Measurements from ENCODE around the gene OSR1. TPM values are rescaled to one million over a fixed set of nuclear protein-coding genes. Genes with fewer than 3 reads are reported as not detected.

The OSR1 gene
- total and polyA plus RNA-seq, 2 donors (not counting 1 experiment from before 2014, with no cell fraction given): 11.3 to 13.4 TPM

GRCh38 chr2:19351499-19351898, 6.9 kb downstream of the OSR1 start:
- peaks cover 41% of the 10 kb centered on the region for H3K79me2 ChIP-seq (ENCODE audit: control insufficient read depth, insufficient read depth, low read length)
- H3K27ac ChIP-seq (ENCODE audit: insufficient read depth, low read length): no peak overlapping the region
- peaks cover 20% of the 10 kb centered on the region for H3K36me3 ChIP-seq (ENCODE audit: control insufficient read depth, insufficient read depth, low read length)
- H2AFZ ChIP-seq (ENCODE audit: low read length): no peak overlapping the region
- no peak overlapping the region for H3K4me3 ChIP-seq (replicated peaks in 1 of 4; ENCODE audit: control extremely low read depth in 1 of 4, insufficient read depth in 1 of 4, low read depth in 3 of 4, low read length in 4 of 4)
- no peak overlapping the region for H3K4me2 ChIP-seq (ENCODE audit: extremely low read depth, insufficient read depth, low read length)
- DNase-seq (ENCODE audit: low read depth in 2 of 2): no peak
- H3K9ac ChIP-seq (ENCODE audit: insufficient read depth, low read length): no peak overlapping the region
- H4K20me1 ChIP-seq (ENCODE audit: control insufficient read depth, extremely low read depth, insufficient read depth, low read length): no peaks in the 10 kb centered on the region
- H3K27me3 ChIP-seq (ENCODE audit: control insufficient read depth, insufficient read depth, low read length): no peaks in the 10 kb centered on the region
- TF ChIP-seq CTCF (conservative IDR thresholded peaks at IDR 0.05 in 1 of 2, IDR thresholded peaks at IDR 0.05 in 1 of 2; ENCODE audit: low read depth in 1 of 2, low read length in 2 of 2) (no peak), EZH2 (IDR thresholded peaks at IDR 0.05; ENCODE audit: low read length, missing control alignments) (no peak)
- H3K4me1 ChIP-seq (ENCODE audit: control insufficient read depth, extremely low read depth, insufficient read depth, low read length): peaks cover 9% of the 10 kb centered on the region
- H3K9me3 ChIP-seq (ENCODE audit: control insufficient read depth, insufficient read depth, low read depth, low read length): no peaks in the 10 kb centered on the region

- Histone ChIP-seq H3K27me3 (ENCODE audit: control insufficient read depth, insufficient read depth, low read length) (no peaks in the 10 kb centered on the region), H3K4me3 (replicated peaks in 1 of 4; ENCODE audit: control extremely low read depth in 1 of 4, insufficient read depth in 1 of 4, low read depth in 3 of 4, low read length in 4 of 4) (no peak overlapping the region), H3K4me2 (ENCODE audit: extremely low read depth, insufficient read depth, low read length) (no peak overlapping the region), H2AFZ (ENCODE audit: low read length) (no peak overlapping the region), H3K27ac (ENCODE audit: insufficient read depth, low read length) (no peak overlapping the region), H3K9ac (ENCODE audit: insufficient read depth, low read length) (no peak overlapping the region), H3K36me3 (ENCODE audit: control insufficient read depth, insufficient read depth, low read length) (peaks cover 20% of the 10 kb centered on the region), H3K79me2 (ENCODE audit: control insufficient read depth, insufficient read depth, low read length) (peaks cover 34% of the 10 kb centered on the region), H4K20me1 (ENCODE audit: control insufficient read depth, extremely low read depth, insufficient read depth, low read length) (no peaks in the 10 kb centered on the region), H3K9me3 (ENCODE audit: control insufficient read depth, insufficient read depth, low read depth, low read length) (no peaks in the 10 kb centered on the region), H3K4me1 (ENCODE audit: control insufficient read depth, extremely low read depth, insufficient read depth, low read length) (peaks cover 10% of the 10 kb centered on the region)
- no peak for TF ChIP-seq EZH2 (IDR thresholded peaks at IDR 0.05; ENCODE audit: low read length, missing control alignments)
- no peak for TF ChIP-seq CTCF (conservative IDR thresholded peaks at IDR 0.05 in 1 of 2, IDR thresholded peaks at IDR 0.05 in 1 of 2; ENCODE audit: low read depth in 1 of 2, low read length in 2 of 2)
- DNase-seq (ENCODE audit: low read depth in 2 of 2): no peak
Observed at GRCh38 chr2:19350678-19351401, 7.6 kb downstream of the OSR1 start.

GRCh38 chr2:19349911-19350677, 8.3 kb downstream of the OSR1 start:
- Histone ChIP-seq H3K9me3 (ENCODE audit: control insufficient read depth, insufficient read depth, low read depth, low read length) (no peaks in the 10 kb centered on the region), H3K27ac (ENCODE audit: insufficient read depth, low read length) (no peak overlapping the region), H3K4me2 (ENCODE audit: extremely low read depth, insufficient read depth, low read length) (no peak overlapping the region), H3K4me3 (replicated peaks in 1 of 4; ENCODE audit: control extremely low read depth in 1 of 4, insufficient read depth in 1 of 4, low read depth in 3 of 4, low read length in 4 of 4) (no peak overlapping the region), H3K79me2 (ENCODE audit: control insufficient read depth, insufficient read depth, low read length) (peaks cover 27% of the 10 kb centered on the region), H3K9ac (ENCODE audit: insufficient read depth, low read length) (no peak overlapping the region), H3K27me3 (ENCODE audit: control insufficient read depth, insufficient read depth, low read length) (no peaks in the 10 kb centered on the region), H4K20me1 (ENCODE audit: control insufficient read depth, extremely low read depth, insufficient read depth, low read length) (no peaks in the 10 kb centered on the region), H3K36me3 (ENCODE audit: control insufficient read depth, insufficient read depth, low read length) (peaks cover 19% of the 10 kb centered on the region), H2AFZ (ENCODE audit: low read length) (no peak overlapping the region), H3K4me1 (ENCODE audit: control insufficient read depth, extremely low read depth, insufficient read depth, low read length) (peaks cover 10% of the 10 kb centered on the region)
- TF ChIP-seq CTCF (conservative IDR thresholded peaks at IDR 0.05 in 1 of 2, IDR thresholded peaks at IDR 0.05 in 1 of 2; ENCODE audit: low read depth in 1 of 2, low read length in 2 of 2) (peak; percentile 33 to 46), EZH2 (IDR thresholded peaks at IDR 0.05; ENCODE audit: low read length, missing control alignments) (no peak)
- DNase-seq (ENCODE audit: low read depth in 2 of 2): peak; percentile 20 to 68
